ENCODE results near the gene POLR1A.

The POLR1A gene

DNA sequence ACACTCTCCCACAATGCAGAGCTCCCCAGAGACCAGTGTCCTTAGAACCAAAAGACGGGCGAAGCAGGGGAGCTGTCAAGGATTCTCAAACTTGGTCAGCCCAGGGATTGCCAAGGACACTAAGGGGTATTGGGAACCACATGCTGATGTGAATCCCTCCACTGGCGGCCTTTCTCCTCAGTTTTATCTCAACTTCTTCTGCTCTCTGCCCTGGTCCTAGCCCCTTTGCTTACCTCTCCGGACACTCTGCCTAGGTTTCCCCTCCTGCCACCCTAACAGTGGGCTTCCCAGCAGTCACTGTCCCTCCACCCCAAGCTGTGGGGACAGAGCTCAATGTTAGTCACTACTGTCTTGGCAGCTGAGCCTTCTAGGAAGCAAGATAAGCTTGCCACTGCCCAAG lies 61.1 kb downstream of the POLR1A start:
- TF ChIP-seq, protein P1, sequence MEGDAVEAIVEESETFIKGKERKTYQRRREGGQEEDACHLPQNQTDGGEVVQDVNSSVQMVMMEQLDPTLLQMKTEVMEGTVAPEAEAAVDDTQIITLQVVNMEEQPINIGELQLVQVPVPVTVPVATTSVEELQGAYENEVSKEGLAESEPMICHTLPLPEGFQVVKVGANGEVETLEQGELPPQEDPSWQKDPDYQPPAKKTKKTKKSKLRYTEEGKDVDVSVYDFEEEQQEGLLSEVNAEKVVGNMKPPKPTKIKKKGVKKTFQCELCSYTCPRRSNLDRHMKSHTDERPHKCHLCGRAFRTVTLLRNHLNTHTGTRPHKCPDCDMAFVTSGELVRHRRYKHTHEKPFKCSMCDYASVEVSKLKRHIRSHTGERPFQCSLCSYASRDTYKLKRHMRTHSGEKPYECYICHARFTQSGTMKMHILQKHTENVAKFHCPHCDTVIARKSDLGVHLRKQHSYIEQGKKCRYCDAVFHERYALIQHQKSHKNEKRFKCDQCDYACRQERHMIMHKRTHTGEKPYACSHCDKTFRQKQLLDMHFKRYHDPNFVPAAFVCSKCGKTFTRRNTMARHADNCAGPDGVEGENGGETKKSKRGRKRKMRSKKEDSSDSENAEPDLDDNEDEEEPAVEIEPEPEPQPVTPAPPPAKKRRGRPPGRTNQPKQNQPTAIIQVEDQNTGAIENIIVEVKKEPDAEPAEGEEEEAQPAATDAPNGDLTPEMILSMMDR (IDR thresholded peaks at IDR 0.05; ENCODE audit: low read depth, low read length, poor library complexity, severe bottlenecking): no peak
- no peak for TF ChIP-seq EZH2phosphoT487 (IDR thresholded peaks at IDR 0.05; ENCODE audit: borderline replicate concordance, low read length)
- Histone ChIP-seq H3K27me3 (ENCODE audit: control insufficient read depth, low read length) (no peaks in the 10 kb centered on the region), H3K4me2 (ENCODE audit: low read length) (no peak overlapping the region), H3K4me1 (ENCODE audit: control insufficient read depth, low read length) (peaks cover 7% of the 10 kb centered on the region), H3K27ac (ENCODE audit: low read depth, low read length) (no peak overlapping the region), H3K36me3 (ENCODE audit: control insufficient read depth, low read length) (peaks cover 95% of the 10 kb centered on the region), H4K20me1 (ENCODE audit: control insufficient read depth, insufficient read depth, low read depth, low read length) (no peaks in the 10 kb centered on the region), H3K79me2 (ENCODE audit: control insufficient read depth, low read length) (no peaks in the 10 kb centered on the region), H3F3A (ENCODE audit: control insufficient read depth, insufficient read depth) (no peaks in the 10 kb centered on the region), H3K9me3 (ENCODE audit: control insufficient read depth, insufficient read depth, low read length) (no peaks in the 10 kb centered on the region), H3K9me2 (replicated peaks; ENCODE audit: control insufficient read depth, low read length) (no peaks in the 10 kb centered on the region), H3K4me3 (ENCODE audit: low read length) (no peak overlapping the region)

DNA sequence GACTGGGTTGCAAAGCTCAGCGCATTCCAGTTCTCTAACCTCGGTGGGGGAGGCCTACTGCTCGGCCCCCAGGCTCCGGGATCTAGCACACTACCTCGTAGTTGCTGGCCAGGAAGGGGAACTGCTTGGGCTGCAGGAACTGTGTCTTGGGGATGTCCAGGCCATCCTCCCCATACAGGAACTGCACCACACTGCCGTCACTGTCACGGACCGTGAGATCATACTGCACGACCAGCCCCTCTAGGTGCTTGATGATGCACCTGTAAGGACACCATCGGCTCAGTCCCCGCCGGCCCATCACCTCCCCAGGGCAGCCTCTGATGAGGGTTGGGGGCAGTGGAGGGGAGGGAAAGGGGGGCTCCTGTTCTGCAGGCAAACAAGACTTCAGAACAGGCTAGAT lies 61.6 kb downstream of the POLR1A start:
- no peaks in the 10 kb centered on the region for H3F3A ChIP-seq (ENCODE audit: control insufficient read depth, insufficient read depth)
- TF ChIP-seq, protein P1 (IDR thresholded peaks at IDR 0.05; ENCODE audit: low read depth, low read length, poor library complexity, severe bottlenecking): no peak
- no peak for TF ChIP-seq EZH2phosphoT487 (IDR thresholded peaks at IDR 0.05; ENCODE audit: borderline replicate concordance, low read length)
- peaks cover 12% of the 10 kb centered on the region for H3K4me1 ChIP-seq (ENCODE audit: control insufficient read depth, low read length)
- H4K20me1 ChIP-seq (ENCODE audit: control insufficient read depth, insufficient read depth, low read depth, low read length): no peaks in the 10 kb centered on the region
- H3K9me3 ChIP-seq (ENCODE audit: control insufficient read depth, insufficient read depth, low read length): no peaks in the 10 kb centered on the region
- no peak overlapping the region for H3K27ac ChIP-seq (ENCODE audit: low read depth, low read length)
- H3K36me3 ChIP-seq (ENCODE audit: control insufficient read depth, low read length): peaks cover 95% of the 10 kb centered on the region
- no peak overlapping the region for H3K4me2 ChIP-seq (ENCODE audit: low read length)
- H3K4me3 ChIP-seq (ENCODE audit: low read length): no peak overlapping the region
- no peaks in the 10 kb centered on the region for H3K9me2 ChIP-seq (replicated peaks; ENCODE audit: control insufficient read depth, low read length)
- no peaks in the 10 kb centered on the region for H3K27me3 ChIP-seq (ENCODE audit: control insufficient read depth, low read length)
- no peaks in the 10 kb centered on the region for H3K79me2 ChIP-seq (ENCODE audit: control insufficient read depth, low read length)

DNA sequence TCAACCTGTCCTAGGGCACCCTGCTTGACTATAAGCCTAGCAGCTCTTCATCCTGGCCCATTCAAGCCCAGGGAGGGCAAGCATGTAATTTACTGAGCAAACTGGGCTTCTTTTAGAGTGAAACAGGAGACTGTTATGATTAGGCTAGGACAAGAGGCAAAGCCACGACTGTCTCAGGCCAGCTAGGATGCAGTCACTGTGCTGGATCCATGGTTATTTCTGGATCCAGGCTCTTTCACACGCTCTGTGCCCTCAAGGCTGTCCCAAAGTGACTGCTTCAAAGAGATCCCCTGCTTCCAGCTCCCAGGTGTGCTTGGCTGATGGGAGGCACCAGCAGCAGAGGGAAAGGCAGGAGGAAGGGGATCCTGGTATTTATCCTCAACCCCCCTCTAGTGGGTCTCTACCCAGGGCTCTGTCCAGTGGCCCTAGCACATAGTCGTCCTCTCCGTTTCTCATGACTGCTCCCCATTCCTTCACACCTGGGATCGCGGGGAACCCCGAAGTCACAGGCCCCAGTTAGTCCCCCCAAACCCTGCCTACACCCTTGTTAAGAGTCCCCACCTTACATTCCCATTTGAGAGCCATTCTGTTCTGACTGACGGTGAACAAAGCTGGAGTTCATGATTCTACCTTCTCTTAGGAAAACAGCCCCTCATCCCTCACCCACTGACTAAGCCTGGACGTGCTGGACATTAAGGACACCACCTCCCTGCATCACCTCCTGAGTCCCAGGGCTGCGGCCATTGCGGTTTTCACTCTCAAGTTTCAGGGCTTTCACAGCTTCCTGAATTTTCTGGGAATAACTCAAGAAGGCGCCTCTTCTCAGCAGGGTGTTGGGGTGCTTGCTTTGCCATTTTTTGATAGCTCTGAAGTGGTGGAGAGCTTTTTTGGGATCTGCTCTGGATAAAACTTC lies 63.2 kb downstream of the POLR1A start:
- no peak overlapping the region for H3K27ac ChIP-seq (ENCODE audit: low read depth, low read length)
- no peaks in the 10 kb centered on the region for H4K20me1 ChIP-seq (ENCODE audit: control insufficient read depth, insufficient read depth, low read depth, low read length)
- no peak overlapping the region for H3K4me3 ChIP-seq (ENCODE audit: low read length)
- no peaks in the 10 kb centered on the region for H3K9me3 ChIP-seq (ENCODE audit: control insufficient read depth, insufficient read depth, low read length)
- H3K4me1 ChIP-seq (ENCODE audit: control insufficient read depth, low read length): peaks cover 28% of the 10 kb centered on the region
- H3K36me3 ChIP-seq (ENCODE audit: control insufficient read depth, low read length): peaks cover 95% of the 10 kb centered on the region
- peaks cover 8% of the 10 kb centered on the region; the same call in 1 of the 2 replicates for H3F3A ChIP-seq (ENCODE audit: control insufficient read depth, insufficient read depth)
- TF ChIP-seq, protein P1 (IDR thresholded peaks at IDR 0.05; ENCODE audit: low read depth, low read length, poor library complexity, severe bottlenecking): no peak
- no peak for TF ChIP-seq EZH2phosphoT487 (IDR thresholded peaks at IDR 0.05; ENCODE audit: borderline replicate concordance, low read length)
- H3K9me2 ChIP-seq (replicated peaks; ENCODE audit: control insufficient read depth, low read length): no peaks in the 10 kb centered on the region
- no peaks in the 10 kb centered on the region for H3K79me2 ChIP-seq (ENCODE audit: control insufficient read depth, low read length)
- no peaks in the 10 kb centered on the region for H3K27me3 ChIP-seq (ENCODE audit: control insufficient read depth, low read length)
- no peak overlapping the region for H3K4me2 ChIP-seq (ENCODE audit: low read length)
